IMR-90 (cell line): ENCODE measurements around the gene CLDN6. TPM values are rescaled to one million over a fixed set of nuclear protein-coding genes. Genes with fewer than 3 reads are reported as not detected.
A peak's percentile ranks its signal among the peaks of the same experiment; 100 is the strongest.

Experiments used
- ATAC-seq: fragments of 200-7000 bp; cut with Tn5 transposase; 2 replicates; pipeline ENCODE4 v1.9.1; 2020; ENCODE audit warnings: low read depth, mild to moderate bottlenecking, moderate library complexity
- BruUV-seq: library from RNA; stranded (reverse); fragments of 400-500 nt; replicated peaks from 2 replicates; lab custom pipeline; 2021; lab: Mats Ljungman, UMichigan
- CTCF ChIA-PET: fragments of 300-600 bp; formaldehyde crosslinking; extraction: SDS; loops from one replicate; lab custom pipeline; 2021; ENCODE audit warnings: antibody characterized with exemption; lab: Yijun Ruan, JAX
- POLR2A ChIA-PET: fragments of 300-600 bp; sonication (Branson Sonifier 250); formaldehyde crosslinking; loops from one replicate; lab custom pipeline; 2022; ENCODE audit warnings: antibody characterized with exemption; ENCODE audit not compliant: unreplicated experiment; lab: Charles Lee
- DNase-seq: peaks from one replicate; pipeline ENCODE4 v3.0.0; 2013
- H2AFZ ChIP-seq: replicated peaks from 2 replicates; pipeline ENCODE3; 2013; ENCODE audit warnings: low read length, mild to moderate bottlenecking; ENCODE audit not compliant: poor library complexity
- H2AK5ac ChIP-seq: 2 replicates; pipeline ENCODE4 v1.6.1; 2013; ENCODE audit warnings: low read depth, low read length, inconsistent platforms
- H2AK9ac ChIP-seq: replicated peaks from 2 replicates; pipeline ENCODE3; 2013; ENCODE audit warnings: mild to moderate bottlenecking, low read depth, low read length, moderate library complexity; ENCODE audit not compliant: poor library complexity
- H2BK120ac ChIP-seq: 2 replicates; pipeline ENCODE4 v1.6.1; 2013; ENCODE audit warnings: low read depth, low read length, inconsistent platforms
- H2BK15ac ChIP-seq: 3 replicates; pipeline ENCODE4 v1.6.1; 2013; ENCODE audit warnings: low read depth, low read length, inconsistent platforms
- H2BK20ac ChIP-seq: 2 replicates; pipeline ENCODE4 v1.6.1; 2013; ENCODE audit warnings: low read depth, mild to moderate bottlenecking, inconsistent platforms, low read length, moderate library complexity
- H2BK5ac ChIP-seq: 2 replicates; pipeline ENCODE4 v1.6.1; 2013; ENCODE audit warnings: mild to moderate bottlenecking, low read depth, low read length, inconsistent platforms; ENCODE audit not compliant: poor library complexity, severe bottlenecking
- H3K14ac ChIP-seq: replicated peaks from 2 replicates; pipeline ENCODE4 v1.6.1; 2013; ENCODE audit warnings: low read depth, low read length, inconsistent platforms
- H3K18ac ChIP-seq: 2 replicates; pipeline ENCODE4 v1.6.1; 2013; ENCODE audit warnings: low read depth, low read length, control low read depth
- H3K23ac ChIP-seq: 2 replicates; pipeline ENCODE4 v1.6.1; 2013; ENCODE audit warnings: low read depth, low read length, inconsistent platforms
- H3K27ac ChIP-seq: 2 replicates; pipeline ENCODE4 v1.5.1; 2013; ENCODE audit warnings: mild to moderate bottlenecking, control low read depth, low read length; ENCODE audit not compliant: insufficient read depth
- H3K27me3 ChIP-seq: 2 replicates; pipeline ENCODE4 v1.6.1; 2013; ENCODE audit warnings: low read length; ENCODE audit not compliant: control insufficient read depth, insufficient read depth
- H3K36me3 ChIP-seq: 2 replicates; pipeline ENCODE4 v1.6.1; 2013; ENCODE audit warnings: low read length, mixed read lengths; ENCODE audit not compliant: control insufficient read depth, insufficient read depth
- H3K4ac ChIP-seq: 2 replicates; pipeline ENCODE4 v1.6.1; 2013; ENCODE audit warnings: low read depth, low read length, inconsistent platforms
- H3K4me1 ChIP-seq: 2 replicates; pipeline ENCODE4 v1.6.1; 2013; ENCODE audit warnings: low read length, mixed read lengths; ENCODE audit not compliant: control insufficient read depth, insufficient read depth
- H3K4me2 ChIP-seq: 2 replicates; pipeline ENCODE4 v1.6.1; 2013; ENCODE audit warnings: low read depth, mild to moderate bottlenecking, control low read depth, low read length, moderate library complexity
- H3K4me3 ChIP-seq: 2 replicates; pipeline ENCODE4 v1.5.1; 2013; ENCODE audit warnings: low read depth, mild to moderate bottlenecking, control low read depth, low read length, moderate library complexity; ENCODE audit not compliant: insufficient read depth
- H3K56ac ChIP-seq: 2 replicates; pipeline ENCODE4 v1.6.1; 2013; ENCODE audit warnings: low read length, inconsistent platforms; ENCODE audit not compliant: insufficient read depth; ENCODE audit errors: extremely low read depth
- H3K79me1 ChIP-seq, 2 experiments: 2 replicates each; pipeline ENCODE4 v1.6.1; 2013; ENCODE audit warnings: low read length in 2 of 2, inconsistent platforms in 1 of 2, low read depth in 1 of 2
- H3K9ac ChIP-seq: 2 replicates; pipeline ENCODE4 v1.6.1; 2013; ENCODE audit warnings: low read depth, low read length, control low read depth
- H3K9me1 ChIP-seq: 2 replicates; pipeline ENCODE4 v1.6.1; 2013; ENCODE audit warnings: low read length, inconsistent platforms; ENCODE audit not compliant: insufficient read depth
- H3K9me3 ChIP-seq: 2 replicates; pipeline ENCODE4 v1.6.1; 2013; ENCODE audit warnings: low read length; ENCODE audit not compliant: control insufficient read depth, insufficient read depth
- H4K20me1 ChIP-seq: 2 replicates; pipeline ENCODE4 v1.6.1; 2013; ENCODE audit warnings: low read length, inconsistent platforms; ENCODE audit not compliant: insufficient read depth
- H4K5ac ChIP-seq: 2 replicates; pipeline ENCODE4 v1.6.1; 2013; ENCODE audit warnings: mild to moderate bottlenecking, low read depth, low read length, control low read depth
- H4K8ac ChIP-seq, 2 experiments: 2 replicates each; pipeline ENCODE4 v1.6.1; 2013; ENCODE audit warnings: low read depth in 2 of 2, low read length in 2 of 2, control low read depth in 1 of 2, inconsistent platforms in 1 of 2
- H4K91ac ChIP-seq: 2 replicates; pipeline ENCODE4 v1.6.1; 2013; ENCODE audit warnings: low read depth, low read length, inconsistent platforms; ENCODE audit not compliant: insufficient read depth
- CEBPB ChIP-seq: IDR thresholded peaks from 2 replicates; pipeline ENCODE4 v1.6.1; 2012; ENCODE audit warnings: low read depth, low read length, improper control_type of control experiment
- CHD1 ChIP-seq: IDR thresholded peaks from 2 replicates; pipeline ENCODE4 v1.6.1; 2012; ENCODE audit warnings: low read depth, low read length, improper control_type of control experiment
- FOS ChIP-seq: fragments of 150-350 bp; IDR thresholded peaks from 2 replicates; pipeline ENCODE4 v1.6.1; 2016; ENCODE audit warnings: low read depth, low read length
- MAFK ChIP-seq: IDR thresholded peaks from 2 replicates; pipeline ENCODE4 v1.6.1; 2012; ENCODE audit warnings: low read depth, low read length, improper control_type of control experiment
- MAZ ChIP-seq: IDR thresholded peaks from 2 replicates; pipeline ENCODE4 v1.6.1; 2012; ENCODE audit warnings: low read depth, mild to moderate bottlenecking, low read length, improper control_type of control experiment, moderate library complexity, borderline replicate concordance
- MXI1 ChIP-seq: IDR thresholded peaks from 2 replicates; pipeline ENCODE4 v1.6.1; 2012; ENCODE audit warnings: low read depth, mild to moderate bottlenecking, low read length, moderate library complexity, borderline replicate concordance
- NFE2L2 ChIP-seq: fragments of 150-350 bp; IDR thresholded peaks from 2 replicates; pipeline ENCODE4 v1.6.1; 2016; ENCODE audit warnings: low read depth, mild to moderate bottlenecking, low read length
- RAD21 ChIP-seq: IDR thresholded peaks from 2 replicates; pipeline ENCODE4 v1.6.1; 2012; ENCODE audit warnings: low read length, improper control_type of control experiment
- RCOR1 ChIP-seq: IDR thresholded peaks from 2 replicates; pipeline ENCODE4 v1.6.1; 2012; ENCODE audit warnings: mild to moderate bottlenecking, low read length, improper control_type of control experiment; ENCODE audit not compliant: insufficient replicate concordance
- SMC3 ChIP-seq: fragments of 150-350 bp; IDR thresholded peaks from 2 replicates; pipeline ENCODE4 v1.6.1; 2016; ENCODE audit warnings: low read depth, mild to moderate bottlenecking, antibody characterized with exemption, low read length, moderate library complexity
- WGBS, 2 experiments: methylation state at CpG; one replicate each; pipeline versions ENCODE4 v1.1.5 to v1.1.7; 2013; ENCODE audit warnings: missing lambda C conversion rate in 2 of 2; ENCODE audit not compliant: insufficient read length in 1 of 2; ENCODE audit errors: extremely low coverage in 2 of 2; 5-methylcytosine and 5-hydroxymethylcytosine counted together
- dilution Hi-C: fragments of 300-500 bp; cut with HindIII; formaldehyde crosslinking; loops from one replicate; pipeline ENCODE4 v1.14.3; 2018; ENCODE audit warnings: low sequenced_read_pairs; ENCODE audit not compliant: unreplicated experiment
- in situ Hi-C: fragments of 300-500 bp; cut with MboI; formaldehyde crosslinking; loops from 3 replicates; pipeline ENCODE4 v1.14.3; 2019; ENCODE audit warnings: low sequenced_read_pairs, inconsistent platforms, mixed read lengths
- intact Hi-C: fragments of 100-400 bp; cut with micrococcal nuclease; formaldehyde crosslinking; loops from 2 replicates; pipeline ENCODE4 v1.10.0; 2022
- polyA plus RNA-seq, 3 experiments: library from polyadenylated mRNA; depleted of rRNA; stranded (reverse); fragments of >200 nt; gene quantifications; 2 replicates each; pipeline ENCODE4 v1.2.3, GENCODE V29; 2012; ENCODE audit warnings: low replicate concordance in 1 of 3
- total RNA-seq: library from RNA; depleted of rRNA; stranded (reverse); fragments of >200 nt; gene quantifications from 2 replicates; pipeline ENCODE4 v1.2.3, GENCODE V29; 2012
- TF ChIP-seq, protein P1 (sequence below): fragments of 150-350 bp; IDR thresholded peaks from 2 replicates; pipeline ENCODE4 v1.6.1; 2016; ENCODE audit warnings: low read depth, mild to moderate bottlenecking, low read length, moderate library complexity, borderline replicate concordance
- TF ChIP-seq, protein P2 (sequence below): fragments of 150-350 bp; IDR thresholded peaks from 2 replicates; pipeline ENCODE4 v1.6.1; 2017; ENCODE audit warnings: mild to moderate bottlenecking, antibody characterized with exemption, low read length, low read depth

Gene CLDN6
- total and polyA plus RNA-seq, 2 of the 4 experiments (the other 2 are of a cell fraction): 0.14 TPM; not detected in 1

DNA sequence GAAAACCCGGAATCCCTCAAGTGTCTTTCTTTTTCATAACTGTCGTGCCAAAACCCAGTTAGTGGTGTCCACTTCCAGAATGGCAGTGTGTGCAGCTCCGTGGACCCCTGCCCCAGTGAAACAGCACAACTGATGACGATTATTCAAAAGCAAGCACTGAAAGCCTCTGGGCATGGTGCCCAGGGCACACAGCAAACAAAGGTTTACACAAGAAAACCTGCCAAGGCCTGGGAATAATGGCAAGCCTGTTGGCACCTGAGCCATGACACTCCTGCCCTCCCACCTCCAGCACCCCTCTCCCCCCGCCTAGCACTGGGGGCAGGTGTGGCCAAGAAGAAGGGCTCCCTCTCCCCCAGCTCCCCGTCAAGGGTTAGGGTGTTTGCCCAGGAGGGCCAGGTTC, 40.5 kb downstream of the CLDN6 start:
- H3K18ac ChIP-seq: no peak overlapping the region
- no peaks in the 10 kb centered on the region for H3K9me3 ChIP-seq
- H3K14ac ChIP-seq: no peak overlapping the region
- no peak overlapping the region for H3K4me2 ChIP-seq
- H2AK9ac ChIP-seq: no peak overlapping the region
- no peak overlapping the region for H2BK5ac ChIP-seq
- DNase-seq (no peak), ATAC-seq (no peak)
- H3K27ac ChIP-seq: no peak overlapping the region
- H2BK20ac ChIP-seq: no peak overlapping the region
- no peak overlapping the region for H2BK120ac ChIP-seq
- no peak overlapping the region for H3K9ac ChIP-seq
- dilution Hi-C loops (no loop called here), intact Hi-C loops (no loop called here), in situ Hi-C loops (no loop called here)
- 0 out of 2 replicates have a peak, but pooled peaks cover 4% of the 10 kb centered on the region for H3K9me1 ChIP-seq
- TF ChIP-seq CHD1: no peak
- no peak for TF ChIP-seq FOS
- TF ChIP-seq MXI1: no peak
- TF ChIP-seq, protein P1, sequence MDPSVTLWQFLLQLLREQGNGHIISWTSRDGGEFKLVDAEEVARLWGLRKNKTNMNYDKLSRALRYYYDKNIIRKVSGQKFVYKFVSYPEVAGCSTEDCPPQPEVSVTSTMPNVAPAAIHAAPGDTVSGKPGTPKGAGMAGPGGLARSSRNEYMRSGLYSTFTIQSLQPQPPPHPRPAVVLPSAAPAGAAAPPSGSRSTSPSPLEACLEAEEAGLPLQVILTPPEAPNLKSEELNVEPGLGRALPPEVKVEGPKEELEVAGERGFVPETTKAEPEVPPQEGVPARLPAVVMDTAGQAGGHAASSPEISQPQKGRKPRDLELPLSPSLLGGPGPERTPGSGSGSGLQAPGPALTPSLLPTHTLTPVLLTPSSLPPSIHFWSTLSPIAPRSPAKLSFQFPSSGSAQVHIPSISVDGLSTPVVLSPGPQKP: no peak
- TF ChIP-seq RAD21: no peak
- no peak for TF ChIP-seq MAFK
- no peak for TF ChIP-seq RCOR1
- no peak for TF ChIP-seq MAZ
- TF ChIP-seq, protein P2, sequence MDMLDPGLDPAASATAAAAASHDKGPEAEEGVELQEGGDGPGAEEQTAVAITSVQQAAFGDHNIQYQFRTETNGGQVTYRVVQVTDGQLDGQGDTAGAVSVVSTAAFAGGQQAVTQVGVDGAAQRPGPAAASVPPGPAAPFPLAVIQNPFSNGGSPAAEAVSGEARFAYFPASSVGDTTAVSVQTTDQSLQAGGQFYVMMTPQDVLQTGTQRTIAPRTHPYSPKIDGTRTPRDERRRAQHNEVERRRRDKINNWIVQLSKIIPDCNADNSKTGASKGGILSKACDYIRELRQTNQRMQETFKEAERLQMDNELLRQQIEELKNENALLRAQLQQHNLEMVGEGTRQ: no peak
- no peak for TF ChIP-seq CEBPB
- no peak for TF ChIP-seq NFE2L2
- TF ChIP-seq SMC3: no peak
- H2AFZ ChIP-seq: peak overlapping the region; percentile 7
- CTCF ChIA-PET: no interaction called here
- H3K27me3 ChIP-seq: no peaks in the 10 kb centered on the region
- H3K79me1 ChIP-seq: peaks cover 14 to 22% of the 10 kb centered on the region in 2 experiments
- no peaks in the 10 kb centered on the region for H3K36me3 ChIP-seq
- no TSS peak for BruUV-seq
- no peak overlapping the region for H4K91ac ChIP-seq
- H3K4me3 ChIP-seq: no peak overlapping the region
- no peak overlapping the region for H4K8ac ChIP-seq
- H3K4ac ChIP-seq: no peak overlapping the region
- H3K4me1 ChIP-seq: peaks cover 4% of the 10 kb centered on the region
- H2BK15ac ChIP-seq: no peak overlapping the region
- no peak overlapping the region for H3K56ac ChIP-seq
- POLR2A ChIA-PET: no interaction called here
- 46% methylated on average over 4 of the region's 6 CpGs; no CpG with 5 or more reads in 1 of the 2 experiments for WGBS, 2 experiments
- H3K23ac ChIP-seq: no peak overlapping the region
- no peak overlapping the region for H2AK5ac ChIP-seq
- peaks cover 1% of the 10 kb centered on the region; the same call in 1 of the 2 replicates for H4K20me1 ChIP-seq
- H4K5ac ChIP-seq: no peak overlapping the region
